SHP77 (cell line): ENCODE measurements around the gene PFKP.

Source experiments
- DNase-seq, 2 experiments: peaks; one replicate each; lab custom pipeline; 2025; lab: John Stamatoyannopoulos, UW

PFKP gene

DNA sequence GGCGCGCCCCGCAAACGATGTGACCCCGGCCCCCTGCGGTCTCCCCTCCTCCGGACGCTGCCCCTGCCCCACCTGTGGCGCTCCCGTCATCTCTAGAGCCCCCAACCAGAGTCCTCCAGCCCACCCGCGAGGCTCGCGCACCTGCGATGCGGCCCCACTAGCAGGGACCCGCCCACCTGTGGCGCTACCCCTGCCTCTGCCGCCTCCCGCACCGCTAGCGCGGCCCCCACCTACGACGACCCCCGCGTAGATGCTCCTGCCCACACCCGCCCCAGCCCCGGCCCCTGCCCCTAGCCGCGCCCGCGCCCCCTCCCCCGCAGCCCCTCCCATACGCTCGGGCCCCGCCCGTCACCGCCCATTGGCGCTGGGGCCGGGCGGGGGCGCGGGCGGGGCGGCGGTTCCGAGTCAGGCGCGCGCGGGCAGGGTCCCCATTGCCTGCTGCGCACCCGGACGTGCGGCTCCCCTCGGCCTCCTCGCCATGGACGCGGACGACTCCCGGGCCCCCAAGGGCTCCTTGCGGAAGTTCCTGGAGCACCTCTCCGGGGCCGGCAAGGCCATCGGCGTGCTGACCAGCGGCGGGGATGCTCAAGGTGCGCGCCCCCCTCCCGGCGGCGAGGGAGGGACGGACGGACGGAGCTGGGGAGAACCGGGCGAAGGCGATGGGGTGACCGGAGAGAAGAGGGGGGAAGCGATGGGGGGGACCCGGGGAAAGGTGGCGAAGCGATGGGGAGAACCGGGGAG is at the start of gene PFKP:
Gene PFKP (plus strand): TSS at position 431 of the 741 bp plus-strand sequence. CDS start 48 bp downstream, at position 479.
- peak in 1 of 2 experiments; percentile 18 for DNase-seq

DNA sequence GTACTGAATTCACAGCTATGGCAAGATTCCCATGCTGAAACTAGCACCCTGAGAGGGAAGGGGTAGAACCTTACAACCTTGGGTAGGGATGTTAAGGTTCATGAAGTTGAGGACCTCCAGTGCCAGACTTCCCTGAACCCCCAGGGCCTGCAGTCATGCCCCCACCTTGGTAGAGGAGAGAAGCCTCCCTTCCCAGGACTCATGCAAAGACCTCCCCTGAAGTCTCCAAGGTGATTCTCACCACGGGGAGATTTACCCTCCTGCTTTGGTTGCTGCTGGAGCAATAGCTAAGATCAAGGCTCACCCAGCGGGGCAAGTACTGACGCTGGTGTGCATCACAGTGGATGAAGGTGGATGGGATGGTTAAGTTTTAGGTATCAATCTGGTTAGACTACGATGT is 49.1 kb upstream of the PFKP start:
- no peak for DNase-seq

DNA sequence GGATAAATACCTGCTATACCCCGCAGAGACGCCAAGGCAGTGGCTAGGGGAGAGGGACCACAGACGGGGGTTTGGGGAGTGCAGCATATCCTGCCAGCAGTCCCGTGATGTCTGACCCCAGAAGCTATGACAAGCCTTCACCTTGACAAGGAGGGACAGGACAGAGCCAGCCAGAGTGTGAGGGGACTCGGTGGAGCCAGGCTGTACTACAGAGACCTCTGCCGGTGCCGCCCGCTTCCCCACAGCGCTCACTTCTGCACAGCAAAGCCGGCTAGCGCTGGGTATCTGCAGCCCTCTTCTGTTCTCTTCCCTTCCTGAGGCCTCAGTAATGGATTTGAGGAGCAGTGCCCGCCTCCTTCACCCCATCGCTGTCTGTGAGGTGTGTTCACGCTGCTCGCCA is 47.0 kb upstream of the PFKP start:
- DNase-seq, result no peak

DNA sequence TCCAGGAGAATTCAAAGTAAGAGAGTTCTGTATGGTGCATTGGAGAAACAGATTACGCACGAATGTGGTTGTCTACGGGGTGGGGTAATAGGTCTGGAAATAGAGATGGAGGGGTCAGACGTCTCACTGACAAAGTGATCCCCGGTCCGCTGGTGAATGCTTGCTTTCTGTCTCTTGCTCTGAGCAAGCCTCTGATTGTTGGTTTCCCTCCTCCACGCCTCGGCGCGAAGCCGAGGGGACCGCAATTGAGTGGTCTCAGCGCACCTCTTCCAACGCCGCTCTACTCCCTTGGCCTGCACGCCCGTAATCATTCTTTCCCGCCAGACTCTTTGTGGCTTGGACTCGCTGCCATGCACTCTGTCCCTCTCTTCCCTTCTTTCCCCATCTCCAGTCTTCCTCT is 46.5 kb upstream of the PFKP start:
- no peak for DNase-seq

DNA sequence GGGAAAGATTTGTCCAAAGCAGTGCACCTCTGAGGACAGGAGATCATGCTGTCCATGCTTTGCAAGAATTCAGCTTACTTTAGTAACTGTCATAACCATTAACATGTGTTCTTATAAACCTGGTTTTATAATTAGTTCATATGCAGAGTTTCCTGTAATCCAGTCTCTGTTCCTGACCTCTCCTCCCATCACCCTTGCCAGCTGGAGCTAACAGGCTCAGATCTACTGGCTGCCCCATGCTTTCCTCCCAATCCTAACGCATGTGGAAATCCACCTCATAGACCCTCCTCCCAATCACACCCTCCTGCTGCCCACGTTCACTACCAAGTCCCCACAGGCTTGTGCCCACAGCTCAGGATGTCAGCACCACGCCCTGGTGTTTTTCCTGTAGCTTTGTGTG is 45.3 kb upstream of the PFKP start:
- no peak for DNase-seq

DNA sequence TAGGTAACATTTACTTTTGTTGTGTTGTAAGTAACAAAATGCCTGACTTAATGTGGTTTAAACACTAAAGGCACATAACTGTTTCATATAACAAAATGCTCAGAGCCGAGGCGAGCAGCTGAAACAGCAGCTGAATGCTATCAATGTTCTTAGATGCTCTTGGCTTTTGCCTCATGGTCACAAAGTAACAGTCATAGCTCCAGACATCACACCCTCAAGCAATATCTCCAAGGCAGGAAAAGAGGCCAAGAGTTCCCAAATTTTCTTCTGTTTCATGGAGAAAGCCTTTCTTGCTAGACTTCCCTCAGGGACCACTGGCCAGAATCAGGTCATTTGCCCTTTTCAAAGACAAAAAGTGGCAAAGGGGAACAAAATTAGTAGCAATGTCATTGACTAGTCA is 43.5 kb upstream of the PFKP start:
- no peak for DNase-seq

DNA sequence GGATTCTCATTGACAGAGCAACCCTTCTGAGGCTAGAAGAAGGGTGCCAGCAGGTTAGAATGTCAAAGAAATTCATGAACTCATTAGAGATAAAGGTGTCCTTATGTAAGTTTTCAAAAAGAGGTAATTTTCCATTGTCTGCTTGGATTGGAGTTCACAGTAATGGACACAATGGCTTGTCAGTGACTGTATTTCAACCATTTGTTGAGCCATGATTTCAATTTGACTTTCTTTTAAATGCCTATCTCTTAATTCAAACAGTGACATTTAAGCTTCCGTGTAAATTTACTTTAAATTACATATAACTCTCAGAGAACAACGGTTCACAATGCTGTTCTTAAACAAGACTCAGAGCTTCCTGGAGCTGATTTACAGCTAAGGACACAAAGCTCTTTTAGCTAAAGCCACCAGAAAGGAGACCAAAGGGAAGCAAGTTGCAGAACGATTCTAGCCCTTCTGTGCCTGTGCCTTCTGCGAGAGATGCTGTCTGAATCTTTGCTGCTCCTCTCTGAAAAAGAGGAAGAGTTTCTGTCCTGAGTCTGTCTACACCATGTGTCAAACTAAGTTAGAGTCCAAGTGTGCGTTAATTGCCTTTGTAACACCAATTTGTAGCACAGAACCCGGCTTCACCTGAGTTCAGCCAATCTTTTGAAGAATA is 42.2 kb upstream of the PFKP start:
- no peak for DNase-seq

DNA sequence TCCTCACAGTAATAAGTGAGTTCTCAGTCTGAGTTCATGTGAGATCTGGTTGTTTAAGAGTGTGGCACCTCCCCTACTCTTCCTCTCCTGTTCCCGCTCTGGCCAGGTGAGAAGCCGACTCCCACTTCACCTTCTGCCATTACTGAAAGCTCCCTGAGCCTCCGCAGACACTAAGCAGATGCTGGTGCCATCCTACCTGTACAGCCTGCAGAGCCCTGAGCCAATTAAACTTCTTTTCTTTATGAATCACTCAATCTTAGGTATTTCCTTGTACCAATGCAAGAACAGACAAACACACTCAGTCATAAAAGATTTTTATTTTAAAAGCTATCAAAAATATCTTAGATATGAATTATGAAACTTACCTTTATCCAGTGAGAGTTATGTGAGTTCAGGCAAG is 39.5 kb upstream of the PFKP start:
- DNase-seq, result no peak

DNA sequence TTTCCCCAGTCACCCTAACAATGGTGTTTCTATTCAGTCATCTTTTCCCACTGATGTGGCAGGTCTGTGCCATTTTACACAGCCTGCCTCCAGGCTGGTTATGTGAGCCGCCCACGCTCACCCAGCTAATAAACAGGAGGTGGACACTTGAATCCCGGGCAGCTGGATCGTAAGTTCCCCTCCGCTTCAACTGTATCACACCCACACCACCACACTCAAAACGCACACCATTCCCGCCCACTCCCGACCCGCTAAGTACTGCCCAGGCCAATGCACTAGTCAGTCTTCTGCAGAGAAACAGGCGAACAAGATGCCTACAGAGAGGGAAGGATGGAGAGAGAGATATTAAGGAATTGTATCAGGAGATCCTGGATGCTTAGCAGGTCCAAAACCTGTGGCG is 38.9 kb upstream of the PFKP start:
- DNase-seq, result no peak

DNA sequence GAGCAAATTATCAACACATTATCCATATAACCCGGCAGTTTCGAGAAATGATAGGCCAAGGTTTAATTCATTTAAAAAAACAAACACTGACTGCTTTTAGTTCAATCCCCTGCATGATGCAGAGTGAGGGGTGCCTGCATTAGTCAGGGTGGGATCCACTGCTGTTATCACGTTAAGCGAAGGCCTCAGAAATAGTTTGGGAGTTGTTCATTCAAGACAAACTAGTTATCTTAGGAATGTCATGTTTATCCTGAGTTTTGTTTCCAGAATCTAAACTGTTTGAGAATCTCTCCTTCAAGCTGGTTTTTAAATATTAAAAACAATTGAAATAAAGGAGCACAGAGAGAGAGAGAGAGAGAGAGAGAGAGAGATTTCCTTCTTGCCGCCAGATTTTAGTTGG is 36.6 kb upstream of the PFKP start:
- no peak for DNase-seq

DNA sequence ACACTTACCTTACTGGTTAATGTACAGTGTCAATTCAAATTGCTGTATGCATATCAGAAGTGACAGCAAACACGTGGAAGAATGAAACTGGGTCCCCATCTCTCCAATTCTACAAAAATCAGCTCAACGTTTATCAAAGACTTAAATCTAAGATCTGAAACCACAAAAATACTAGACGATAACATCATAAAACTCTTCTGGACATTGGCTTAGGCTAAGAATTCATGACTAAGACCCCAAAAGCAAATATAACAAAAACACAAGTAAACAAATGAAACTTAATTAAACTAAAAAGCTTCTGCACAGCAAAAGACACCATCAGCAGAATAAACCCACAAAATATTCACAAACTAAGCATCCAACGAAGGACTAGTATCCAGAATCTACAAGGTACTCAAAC is 35.9 kb upstream of the PFKP start:
- DNase-seq, result no peak

DNA sequence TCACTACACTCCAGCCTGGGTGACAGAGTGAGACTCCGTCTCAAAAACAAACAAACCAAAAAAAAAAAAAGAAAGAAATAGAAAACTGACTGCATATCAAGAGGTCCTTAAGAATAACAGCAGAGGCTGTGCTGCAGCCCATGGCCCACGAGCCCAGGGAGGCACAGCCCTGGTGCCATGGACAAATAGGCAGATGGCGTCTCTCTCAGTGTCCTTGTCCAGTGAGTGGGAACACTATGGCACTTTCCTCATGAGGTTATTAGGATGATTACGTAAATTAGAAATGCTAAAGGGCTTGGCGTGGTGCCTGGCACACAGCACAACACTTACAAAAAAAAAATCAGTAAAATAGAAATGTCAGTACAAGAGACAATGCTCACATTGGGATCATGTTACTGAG is 33.4 kb upstream of the PFKP start:
- DNase-seq, result no peak

DNA sequence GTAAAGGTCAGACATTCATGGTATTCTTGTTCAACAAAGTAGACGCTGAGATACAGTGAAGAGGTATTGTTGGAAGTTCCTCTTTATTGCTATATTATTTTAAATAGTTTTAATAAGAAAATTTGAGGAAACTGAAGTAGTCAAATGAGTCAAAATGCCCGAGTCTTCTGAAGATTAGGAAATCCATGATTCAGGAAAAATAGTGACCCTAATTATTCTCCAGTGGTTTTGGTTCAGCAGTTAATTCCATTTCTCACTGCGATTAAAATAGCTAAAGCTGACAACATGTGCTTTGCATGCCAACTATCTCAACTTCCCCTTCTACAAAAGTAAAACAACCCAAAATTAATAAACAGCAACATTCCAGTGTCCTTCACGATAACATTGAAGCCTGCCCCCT is 32.7 kb upstream of the PFKP start:
- no peak for DNase-seq

DNA sequence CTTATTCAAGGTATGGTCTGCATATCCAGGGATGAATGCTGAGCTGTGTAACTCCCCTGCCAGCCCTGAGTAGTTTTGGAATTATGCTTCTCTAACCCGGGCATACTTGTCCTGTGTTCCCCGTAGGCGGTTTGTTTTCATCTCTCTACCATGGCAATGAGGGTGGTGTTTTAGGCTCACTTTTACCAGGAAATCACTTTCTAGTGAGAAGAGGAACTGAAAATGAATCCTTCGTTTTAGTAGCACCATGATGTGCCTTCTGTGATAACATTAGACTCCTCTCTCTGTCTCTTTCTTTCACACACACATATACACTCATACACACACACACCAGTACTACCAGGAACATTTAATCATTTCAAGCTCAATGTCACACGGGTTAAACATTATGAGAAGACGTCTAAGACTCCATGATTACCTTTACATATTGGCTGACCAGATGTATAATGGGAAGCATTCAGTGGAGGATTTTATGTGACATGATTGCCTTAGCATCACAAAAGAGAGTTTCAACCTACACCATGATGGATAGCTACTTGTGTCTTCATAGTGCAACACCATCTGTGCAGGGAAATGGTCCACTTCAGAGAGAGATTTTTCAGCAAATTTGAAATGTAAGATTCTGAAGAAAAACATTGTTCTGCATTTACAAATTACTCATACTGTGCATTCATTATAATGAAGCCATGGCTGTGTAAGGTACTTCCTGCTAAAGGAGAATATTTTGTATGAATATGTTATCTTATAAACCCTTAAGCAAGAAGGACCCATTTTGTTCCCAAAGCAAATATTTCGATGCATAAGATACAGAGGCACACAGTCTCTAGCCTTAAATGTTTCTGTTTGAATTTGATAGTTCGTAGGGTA is 31.0 kb upstream of the PFKP start:
- no peak for DNase-seq

DNA sequence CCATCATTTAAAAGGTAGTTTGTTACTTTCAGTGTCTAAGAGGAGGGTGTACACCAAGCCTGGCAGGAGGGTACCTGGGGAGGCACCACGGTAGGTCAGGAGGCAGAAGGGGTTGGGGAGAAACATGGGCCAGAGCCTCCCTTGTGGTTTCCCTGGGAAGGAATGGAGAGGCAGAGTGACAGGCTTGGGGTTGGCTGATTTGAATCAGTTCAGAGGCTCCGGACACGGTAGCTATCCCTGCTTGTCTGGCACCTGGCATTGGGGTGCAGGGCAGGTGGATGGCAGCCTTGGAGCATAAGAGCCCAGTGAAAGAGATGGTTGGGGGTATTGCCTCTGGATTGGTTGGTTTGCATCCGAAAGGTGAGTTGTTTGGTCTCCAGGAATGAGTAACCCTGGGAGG is 30.2 kb upstream of the PFKP start:
- no peak for DNase-seq

DNA sequence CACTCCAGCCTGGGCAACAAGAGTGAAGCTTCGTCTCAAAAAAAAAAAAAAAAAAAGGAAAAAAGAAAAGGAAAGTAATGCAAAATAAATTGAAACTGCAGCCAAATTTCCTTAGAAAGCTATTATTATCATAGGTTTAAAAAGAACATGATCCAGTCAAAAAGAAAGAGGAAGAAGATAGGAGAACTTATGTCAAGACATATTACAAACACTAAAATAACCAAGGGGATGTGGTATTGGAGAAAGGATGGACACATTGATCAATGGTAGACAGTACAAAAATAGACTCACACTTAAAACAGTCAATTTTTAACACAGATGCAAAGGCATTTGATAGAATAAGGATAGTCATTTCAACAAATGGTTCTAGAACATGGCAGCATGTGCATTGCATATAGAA is 27.3 kb upstream of the PFKP start:
- no peak for DNase-seq

DNA sequence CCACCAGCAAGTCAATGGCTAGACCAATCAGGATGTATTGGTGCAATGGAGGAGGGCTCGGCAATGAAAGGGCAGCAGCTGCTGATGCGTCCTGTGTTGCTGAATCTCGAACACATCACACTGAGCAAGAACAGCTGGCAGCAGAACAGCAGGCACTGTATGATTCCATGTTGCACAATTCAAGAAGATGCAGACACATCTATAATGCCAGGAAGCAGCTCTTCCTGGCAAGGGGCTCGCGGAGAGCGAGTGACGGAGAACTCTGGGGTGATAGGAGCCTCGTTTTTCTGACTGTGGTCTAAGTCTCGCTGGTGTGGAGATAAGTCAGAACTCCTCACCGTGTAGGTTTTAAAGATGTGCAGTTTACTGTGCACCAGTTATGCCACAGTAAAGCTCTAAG is 24.8 kb upstream of the PFKP start:
- DNase-seq, result no peak

DNA sequence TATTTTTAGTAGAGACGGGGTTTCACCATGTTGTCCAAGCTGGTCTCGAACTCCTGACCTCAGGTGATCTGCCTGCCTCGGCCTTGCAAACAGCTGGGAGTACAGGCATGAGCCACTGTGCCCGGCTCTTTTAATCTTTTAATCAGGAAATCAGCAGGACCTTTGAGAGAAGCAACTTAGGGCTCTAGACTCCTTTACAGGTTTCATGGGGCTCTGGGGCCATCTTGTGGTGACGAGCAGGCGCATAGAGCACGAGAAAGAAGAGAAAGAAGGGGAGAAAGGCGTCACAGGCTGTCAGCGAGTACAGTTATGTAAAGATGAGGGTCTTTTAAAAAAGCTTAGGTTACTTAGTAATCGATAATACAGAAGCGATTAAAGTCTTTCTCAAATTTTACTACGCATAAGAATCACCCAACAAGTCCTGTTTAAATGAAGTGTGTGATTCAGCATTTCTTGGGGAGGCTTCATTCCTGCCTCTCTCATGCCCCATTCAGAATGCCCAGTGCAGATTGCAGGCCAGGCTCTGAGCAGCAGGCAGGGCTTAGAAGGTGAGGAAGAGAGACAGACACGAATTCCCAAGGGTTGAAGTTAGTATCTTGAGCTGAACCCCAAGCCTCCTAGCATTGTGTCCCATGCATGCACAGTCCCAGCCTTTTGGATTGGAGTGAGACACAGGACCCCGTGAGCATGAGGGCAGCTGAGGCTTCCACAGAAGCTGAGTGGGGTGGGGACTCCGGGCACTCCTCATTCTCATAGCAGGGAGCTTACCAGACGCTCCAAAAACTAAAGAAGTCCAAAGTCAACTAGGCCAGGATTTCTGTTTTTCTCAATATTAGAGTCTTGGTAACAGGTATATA is 23.6 kb upstream of the PFKP start:
- peak; percentile 56 to 57 for DNase-seq

DNA sequence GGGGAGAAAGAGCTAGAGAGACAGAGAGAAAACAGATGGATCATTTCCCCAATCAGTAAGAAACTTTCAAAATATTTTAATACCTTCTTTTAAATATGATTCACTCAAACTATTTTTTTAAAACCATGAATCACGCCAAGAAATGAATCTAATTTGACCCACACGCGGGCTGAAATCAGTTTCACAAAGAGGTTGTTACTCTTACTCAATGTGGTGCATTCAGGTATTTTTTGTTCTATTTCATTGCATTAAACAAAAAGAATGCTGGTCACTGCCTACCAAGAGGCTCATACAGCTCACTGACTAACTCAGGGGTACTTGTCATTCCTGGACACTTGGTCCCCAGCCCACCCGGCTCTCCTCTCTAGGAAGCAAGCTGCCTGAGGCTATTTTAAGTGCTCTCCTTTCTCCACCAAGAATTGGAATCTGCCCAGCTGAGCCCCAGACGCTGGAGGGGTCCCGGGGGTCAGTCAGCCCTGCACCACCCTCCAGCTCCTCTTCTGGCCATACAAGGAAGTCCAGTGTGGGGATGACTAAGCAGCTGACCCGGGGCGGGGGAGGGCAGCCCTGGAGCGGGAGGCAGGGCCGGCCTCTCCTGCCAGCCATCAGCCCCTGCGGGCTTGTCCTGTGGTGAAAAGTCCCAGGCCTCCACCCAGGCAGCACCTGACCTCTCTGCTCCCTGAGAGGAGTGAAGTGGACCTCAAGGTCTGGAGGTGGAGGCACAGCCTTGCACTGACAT is 21.7 kb upstream of the PFKP start:
- no peak for DNase-seq

DNA sequence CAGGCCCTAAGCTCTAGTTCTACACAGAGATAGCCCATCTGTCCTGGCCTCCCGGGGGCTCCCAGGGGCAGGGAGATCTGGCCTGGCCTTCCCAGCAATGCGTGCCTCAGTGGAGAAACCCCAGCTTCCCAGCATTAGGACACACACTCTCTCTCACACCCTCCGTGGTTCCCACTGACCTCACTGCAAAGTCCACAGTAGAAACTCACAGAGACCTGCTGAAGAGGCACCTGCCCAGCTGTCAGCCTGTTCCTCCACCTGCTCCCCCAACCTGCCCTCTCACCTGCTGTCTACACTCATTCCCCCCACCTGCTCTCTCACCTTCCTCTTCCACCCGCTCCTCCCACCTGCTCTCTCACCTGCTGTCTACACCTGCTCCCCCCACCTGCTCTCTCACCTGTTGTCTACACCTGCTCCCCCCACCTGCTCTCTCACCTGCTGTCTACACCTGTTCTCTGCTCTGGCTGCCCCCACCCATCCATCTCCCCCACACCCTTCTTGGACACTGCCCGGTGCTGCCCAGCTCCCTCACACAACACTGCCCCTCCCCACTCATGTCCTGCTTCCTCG is 21.1 kb upstream of the PFKP start:
- no peak for DNase-seq

DNA sequence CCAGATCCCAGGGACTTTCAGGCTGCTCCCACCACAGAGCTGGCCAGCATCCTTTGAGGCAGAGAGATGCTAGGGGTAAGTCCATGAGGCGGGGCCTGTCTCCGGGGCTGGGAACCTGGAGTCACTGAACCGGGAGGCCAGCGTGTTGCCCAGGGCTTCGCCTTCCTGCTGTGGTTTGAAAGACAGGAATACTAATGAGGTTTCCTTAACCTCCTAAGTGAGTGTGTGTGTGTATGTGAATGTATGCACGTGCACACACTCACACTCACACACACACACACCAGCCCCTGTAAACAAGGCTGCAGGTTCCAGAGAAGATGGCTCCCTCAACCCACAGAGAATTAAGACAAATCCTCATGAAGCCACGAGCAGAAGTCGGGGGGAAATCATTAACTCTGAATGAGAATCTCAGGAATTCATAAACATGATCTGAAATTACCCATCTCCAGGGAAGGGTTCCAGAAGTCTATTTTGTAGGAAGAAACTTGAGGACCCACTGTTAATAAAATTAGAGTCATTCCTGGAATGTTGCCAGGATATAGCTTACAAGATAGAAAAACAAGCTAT is 20.3 kb upstream of the PFKP start:
- no peak for DNase-seq
